IMR-90 (cell line): Measurements from ENCODE around the gene PAGE2. TPM values are rescaled to one million over a fixed set of nuclear protein-coding genes. Genes with fewer than 3 reads are reported as not detected.

Experiments used
- ATAC-seq: fragments of 200-7000 bp; cut with Tn5 transposase; 2 replicates; pipeline ENCODE4 v1.9.1; 2020; ENCODE audit warnings: low read depth, mild to moderate bottlenecking, moderate library complexity
- BruUV-seq: library from RNA; stranded (reverse); fragments of 400-500 nt; replicated peaks from 2 replicates; lab custom pipeline; 2021; lab: Mats Ljungman, UMichigan
- CTCF ChIA-PET: fragments of 300-600 bp; formaldehyde crosslinking; extraction: SDS; loops from one replicate; lab custom pipeline; 2021; ENCODE audit warnings: antibody characterized with exemption; lab: Yijun Ruan, JAX
- POLR2A ChIA-PET: fragments of 300-600 bp; sonication (Branson Sonifier 250); formaldehyde crosslinking; loops from one replicate; lab custom pipeline; 2022; ENCODE audit warnings: antibody characterized with exemption; ENCODE audit not compliant: unreplicated experiment; lab: Charles Lee
- DNase-seq: peaks from one replicate; pipeline ENCODE4 v3.0.0; 2013
- H2AFZ ChIP-seq: replicated peaks from 2 replicates; pipeline ENCODE3; 2013; ENCODE audit warnings: low read length, mild to moderate bottlenecking; ENCODE audit not compliant: poor library complexity
- H2AK5ac ChIP-seq: 2 replicates; pipeline ENCODE4 v1.6.1; 2013; ENCODE audit warnings: low read depth, low read length, inconsistent platforms
- H2AK9ac ChIP-seq: replicated peaks from 2 replicates; pipeline ENCODE3; 2013; ENCODE audit warnings: mild to moderate bottlenecking, low read depth, low read length, moderate library complexity; ENCODE audit not compliant: poor library complexity
- H2BK120ac ChIP-seq: 2 replicates; pipeline ENCODE4 v1.6.1; 2013; ENCODE audit warnings: low read depth, low read length, inconsistent platforms
- H2BK15ac ChIP-seq: 3 replicates; pipeline ENCODE4 v1.6.1; 2013; ENCODE audit warnings: low read depth, low read length, inconsistent platforms
- H2BK20ac ChIP-seq: 2 replicates; pipeline ENCODE4 v1.6.1; 2013; ENCODE audit warnings: low read depth, mild to moderate bottlenecking, inconsistent platforms, low read length, moderate library complexity
- H2BK5ac ChIP-seq: 2 replicates; pipeline ENCODE4 v1.6.1; 2013; ENCODE audit warnings: mild to moderate bottlenecking, low read depth, low read length, inconsistent platforms; ENCODE audit not compliant: poor library complexity, severe bottlenecking
- H3K14ac ChIP-seq: replicated peaks from 2 replicates; pipeline ENCODE4 v1.6.1; 2013; ENCODE audit warnings: low read depth, low read length, inconsistent platforms
- H3K18ac ChIP-seq: 2 replicates; pipeline ENCODE4 v1.6.1; 2013; ENCODE audit warnings: low read depth, low read length, control low read depth
- H3K23ac ChIP-seq: 2 replicates; pipeline ENCODE4 v1.6.1; 2013; ENCODE audit warnings: low read depth, low read length, inconsistent platforms
- H3K27ac ChIP-seq: 2 replicates; pipeline ENCODE4 v1.5.1; 2013; ENCODE audit warnings: mild to moderate bottlenecking, control low read depth, low read length; ENCODE audit not compliant: insufficient read depth
- H3K27me3 ChIP-seq: 2 replicates; pipeline ENCODE4 v1.6.1; 2013; ENCODE audit warnings: low read length; ENCODE audit not compliant: control insufficient read depth, insufficient read depth
- H3K36me3 ChIP-seq: 2 replicates; pipeline ENCODE4 v1.6.1; 2013; ENCODE audit warnings: low read length, mixed read lengths; ENCODE audit not compliant: control insufficient read depth, insufficient read depth
- H3K4ac ChIP-seq: 2 replicates; pipeline ENCODE4 v1.6.1; 2013; ENCODE audit warnings: low read depth, low read length, inconsistent platforms
- H3K4me1 ChIP-seq: 2 replicates; pipeline ENCODE4 v1.6.1; 2013; ENCODE audit warnings: low read length, mixed read lengths; ENCODE audit not compliant: control insufficient read depth, insufficient read depth
- H3K4me2 ChIP-seq: 2 replicates; pipeline ENCODE4 v1.6.1; 2013; ENCODE audit warnings: low read depth, mild to moderate bottlenecking, control low read depth, low read length, moderate library complexity
- H3K4me3 ChIP-seq: 2 replicates; pipeline ENCODE4 v1.5.1; 2013; ENCODE audit warnings: low read depth, mild to moderate bottlenecking, control low read depth, low read length, moderate library complexity; ENCODE audit not compliant: insufficient read depth
- H3K56ac ChIP-seq: 2 replicates; pipeline ENCODE4 v1.6.1; 2013; ENCODE audit warnings: low read length, inconsistent platforms; ENCODE audit not compliant: insufficient read depth; ENCODE audit errors: extremely low read depth
- H3K79me1 ChIP-seq, 2 experiments: 2 replicates each; pipeline ENCODE4 v1.6.1; 2013; ENCODE audit warnings: low read length in 2 of 2, inconsistent platforms in 1 of 2, low read depth in 1 of 2
- H3K9ac ChIP-seq: 2 replicates; pipeline ENCODE4 v1.6.1; 2013; ENCODE audit warnings: low read depth, low read length, control low read depth
- H3K9me1 ChIP-seq: 2 replicates; pipeline ENCODE4 v1.6.1; 2013; ENCODE audit warnings: low read length, inconsistent platforms; ENCODE audit not compliant: insufficient read depth
- H3K9me3 ChIP-seq: 2 replicates; pipeline ENCODE4 v1.6.1; 2013; ENCODE audit warnings: low read length; ENCODE audit not compliant: control insufficient read depth, insufficient read depth
- H4K20me1 ChIP-seq: 2 replicates; pipeline ENCODE4 v1.6.1; 2013; ENCODE audit warnings: low read length, inconsistent platforms; ENCODE audit not compliant: insufficient read depth
- H4K5ac ChIP-seq: 2 replicates; pipeline ENCODE4 v1.6.1; 2013; ENCODE audit warnings: mild to moderate bottlenecking, low read depth, low read length, control low read depth
- H4K8ac ChIP-seq, 2 experiments: 2 replicates each; pipeline ENCODE4 v1.6.1; 2013; ENCODE audit warnings: low read depth in 2 of 2, low read length in 2 of 2, control low read depth in 1 of 2, inconsistent platforms in 1 of 2
- H4K91ac ChIP-seq: 2 replicates; pipeline ENCODE4 v1.6.1; 2013; ENCODE audit warnings: low read depth, low read length, inconsistent platforms; ENCODE audit not compliant: insufficient read depth
- BHLHE40 ChIP-seq: fragments of 150-350 bp; IDR thresholded peaks from 2 replicates; pipeline ENCODE4 v1.6.1; 2016; ENCODE audit warnings: mild to moderate bottlenecking, low read depth, low read length
- CHD1 ChIP-seq: IDR thresholded peaks from 2 replicates; pipeline ENCODE4 v1.6.1; 2012; ENCODE audit warnings: low read depth, low read length, improper control_type of control experiment
- FOS ChIP-seq: fragments of 150-350 bp; IDR thresholded peaks from 2 replicates; pipeline ENCODE4 v1.6.1; 2016; ENCODE audit warnings: low read depth, low read length
- NFE2L2 ChIP-seq: fragments of 150-350 bp; IDR thresholded peaks from 2 replicates; pipeline ENCODE4 v1.6.1; 2016; ENCODE audit warnings: low read depth, mild to moderate bottlenecking, low read length
- POLR2A ChIP-seq: IDR thresholded peaks from 2 replicates; pipeline ENCODE4 v1.6.1; 2012; ENCODE audit warnings: mild to moderate bottlenecking, low read depth, low read length
- RAD21 ChIP-seq: IDR thresholded peaks from 2 replicates; pipeline ENCODE4 v1.6.1; 2012; ENCODE audit warnings: low read length, improper control_type of control experiment
- RCOR1 ChIP-seq: IDR thresholded peaks from 2 replicates; pipeline ENCODE4 v1.6.1; 2012; ENCODE audit warnings: mild to moderate bottlenecking, low read length, improper control_type of control experiment; ENCODE audit not compliant: insufficient replicate concordance
- WGBS, 2 experiments: methylation state at CpG; one replicate each; pipeline versions ENCODE4 v1.1.5 to v1.1.7; 2013; ENCODE audit warnings: missing lambda C conversion rate in 2 of 2; ENCODE audit not compliant: insufficient read length in 1 of 2; ENCODE audit errors: extremely low coverage in 2 of 2; 5-methylcytosine and 5-hydroxymethylcytosine counted together
- dilution Hi-C: fragments of 300-500 bp; cut with HindIII; formaldehyde crosslinking; loops from one replicate; pipeline ENCODE4 v1.14.3; 2018; ENCODE audit warnings: low sequenced_read_pairs; ENCODE audit not compliant: unreplicated experiment
- in situ Hi-C: fragments of 300-500 bp; cut with MboI; formaldehyde crosslinking; loops from 3 replicates; pipeline ENCODE4 v1.14.3; 2019; ENCODE audit warnings: low sequenced_read_pairs, inconsistent platforms, mixed read lengths
- intact Hi-C: fragments of 100-400 bp; cut with micrococcal nuclease; formaldehyde crosslinking; loops from 2 replicates; pipeline ENCODE4 v1.10.0; 2022
- polyA plus RNA-seq, 3 experiments: library from polyadenylated mRNA; depleted of rRNA; stranded (reverse); fragments of >200 nt; gene quantifications; 2 replicates each; pipeline ENCODE4 v1.2.3, GENCODE V29; 2012; ENCODE audit warnings: low replicate concordance in 1 of 3
- total RNA-seq: library from RNA; depleted of rRNA; stranded (reverse); fragments of >200 nt; gene quantifications from 2 replicates; pipeline ENCODE4 v1.2.3, GENCODE V29; 2012
- TF ChIP-seq, protein P1 (sequence below): fragments of 150-350 bp; IDR thresholded peaks from 2 replicates; pipeline ENCODE4 v1.6.1; 2017; ENCODE audit warnings: mild to moderate bottlenecking, antibody characterized with exemption, low read length, low read depth

The PAGE2 gene
- total and polyA plus RNA-seq, 2 of the 4 experiments (the other 2 are of a cell fraction) = not detected

DNA sequence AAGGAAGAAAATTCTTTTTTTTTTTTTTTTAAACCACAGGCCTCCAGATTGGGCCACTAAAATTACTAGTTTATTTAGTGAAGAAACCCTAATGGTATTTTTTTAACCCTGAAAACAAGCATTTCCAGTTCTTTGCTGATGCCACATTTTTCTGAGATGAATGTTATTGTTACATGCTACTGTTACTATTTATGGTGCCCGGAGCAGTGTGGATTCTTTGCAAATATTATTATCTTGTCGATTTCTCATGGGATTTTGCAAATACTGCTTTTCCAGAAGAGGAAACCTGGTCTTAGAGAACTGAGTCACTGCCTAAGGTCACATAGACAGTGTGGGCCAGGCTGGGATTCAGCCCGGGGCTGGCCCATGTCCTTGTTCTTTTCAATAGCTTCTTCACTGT is 49.3 kb upstream of the PAGE2 start:
- H4K20me1 ChIP-seq = no peaks in the 10 kb centered on the region
- no peak for TF ChIP-seq RCOR1
- no peak for TF ChIP-seq FOS
- TF ChIP-seq BHLHE40 = no peak
- TF ChIP-seq RAD21 = no peak
- TF ChIP-seq CHD1 = no peak
- TF ChIP-seq POLR2A = no peak
- no peak for TF ChIP-seq NFE2L2
- TF ChIP-seq, protein P1, sequence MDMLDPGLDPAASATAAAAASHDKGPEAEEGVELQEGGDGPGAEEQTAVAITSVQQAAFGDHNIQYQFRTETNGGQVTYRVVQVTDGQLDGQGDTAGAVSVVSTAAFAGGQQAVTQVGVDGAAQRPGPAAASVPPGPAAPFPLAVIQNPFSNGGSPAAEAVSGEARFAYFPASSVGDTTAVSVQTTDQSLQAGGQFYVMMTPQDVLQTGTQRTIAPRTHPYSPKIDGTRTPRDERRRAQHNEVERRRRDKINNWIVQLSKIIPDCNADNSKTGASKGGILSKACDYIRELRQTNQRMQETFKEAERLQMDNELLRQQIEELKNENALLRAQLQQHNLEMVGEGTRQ = no peak
- no peak overlapping the region for H2BK5ac ChIP-seq

More for the DNA sequence above, 49.3 kb upstream of the PAGE2 start:
- H2BK20ac ChIP-seq = no peak overlapping the region
- H3K23ac ChIP-seq = no peak overlapping the region
- H3K9ac ChIP-seq = no peak overlapping the region
- no peak overlapping the region for H3K4me3 ChIP-seq
- no peaks in the 10 kb centered on the region for H3K4me1 ChIP-seq
- H3K79me1 ChIP-seq = no peaks in the 10 kb centered on the region
- no peak overlapping the region for H2AFZ ChIP-seq
- no peak overlapping the region for H3K4ac ChIP-seq
- no peak overlapping the region for H2AK5ac ChIP-seq
- intact Hi-C loops (no loop called here), in situ Hi-C loops (no loop called here), dilution Hi-C loops (no loop called here)
- H4K5ac ChIP-seq = no peak overlapping the region
- DNase-seq (no peak), ATAC-seq (no peak)
- no peak overlapping the region for H2AK9ac ChIP-seq
- H3K27ac ChIP-seq = no peak overlapping the region
- no peak overlapping the region for H2BK15ac ChIP-seq
- CTCF ChIA-PET = interaction anchor here (0.7 kb wide), 1 partner anchor 1622 kb away, joined by 4 read pairs; no protein-coding TSS in a partner anchor
- no peak overlapping the region for H3K4me2 ChIP-seq
- no peak overlapping the region for H4K91ac ChIP-seq
- no TSS peak for BruUV-seq
- no peak overlapping the region for H3K56ac ChIP-seq
- no peak overlapping the region for H3K14ac ChIP-seq
- no peak overlapping the region for H2BK120ac ChIP-seq
- H3K27me3 ChIP-seq = no peaks in the 10 kb centered on the region
- 44% methylated on average over 2 of the region's 3 CpGs; no CpG with 5 or more reads in 1 of the 2 experiments for WGBS, 2 experiments
- POLR2A ChIA-PET = no interaction called here
- no peaks in the 10 kb centered on the region for H3K36me3 ChIP-seq
- no peaks in the 10 kb centered on the region for H3K9me1 ChIP-seq
- H3K18ac ChIP-seq = no peak overlapping the region
- H3K9me3 ChIP-seq = no peaks in the 10 kb centered on the region
- H4K8ac ChIP-seq = no peak overlapping the region
